Stimulated activated CD4-positive, alpha-beta T cell treated with anti-CD3 and anti-CD28 coated beads, Interleukin-2, amount 100 ng/mL, for 24 hours (primary cell): Measurements from ENCODE around the gene MS4A18.

Experiments used
- DNase-seq, 2 donors: peaks; one replicate each; pipeline ENCODE4 v3.0.0-alpha.2; 2020

MS4A18 gene

GRCh38 chr11:60790726-60791125, 66.2 kb downstream of the MS4A18 start:
- DNase-seq: no peak

- DNase-seq: no peak
These were observed 66.8 kb downstream of the MS4A18 start for GRCh38 chr11:60791153-60791933.

- no peak for DNase-seq
These were observed 68.0 kb downstream of the MS4A18 start for GRCh38 chr11:60792521-60792920.
